Measurements from ENCODE around the gene PNISR. TPM values are rescaled to one million over a fixed set of nuclear protein-coding genes. Genes with fewer than 3 reads are reported as not detected.

PNISR gene
- total RNA-seq, 4 donors from 2014 or later: 183 to 302 (median 241) TPM

DNA sequence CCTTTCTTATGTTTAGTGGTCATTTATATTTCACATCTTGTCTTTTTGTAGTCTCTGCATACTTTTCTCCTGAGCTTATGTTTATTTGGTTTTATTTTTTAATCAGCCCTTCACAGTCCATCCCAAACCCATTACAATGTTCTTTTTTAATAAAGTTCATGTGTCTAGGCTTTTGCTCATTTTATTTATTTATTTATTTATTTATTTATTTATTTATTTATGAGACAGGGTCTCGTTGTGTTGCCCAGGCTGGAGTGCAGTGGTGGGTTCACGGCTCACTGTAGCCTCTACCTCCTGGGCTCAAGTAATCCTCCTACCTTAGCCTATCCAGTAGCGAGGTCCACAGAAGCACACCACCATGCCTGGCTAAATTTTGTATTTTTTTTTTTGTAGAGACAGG, 34.2 kb downstream of the PNISR start:
- intact Hi-C loops (cut with DNase I): no loop called here
- no peak overlapping the region for H3K27ac ChIP-seq
- no peak overlapping the region for H3K4me3 ChIP-seq (replicated peaks in 1 of 3)

DNA sequence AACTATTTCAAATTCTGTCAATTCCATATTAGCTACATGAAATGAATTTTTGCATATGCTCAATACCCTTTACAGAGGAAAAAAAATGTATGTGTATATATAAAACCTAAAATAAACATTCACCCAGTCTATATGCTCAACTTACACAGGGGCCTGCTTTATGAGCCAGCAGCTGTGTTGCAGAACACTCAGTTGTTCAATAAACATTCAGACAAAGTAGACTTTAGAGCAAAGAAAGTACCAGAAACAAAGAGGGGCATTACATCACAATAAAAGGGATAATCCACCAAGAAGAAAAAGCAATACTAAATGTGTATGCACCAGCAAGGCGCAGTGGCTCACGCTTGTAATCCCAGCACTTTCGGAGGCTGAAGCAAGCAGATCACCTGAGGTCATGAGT, 40.6 kb downstream of the PNISR start:
- intact Hi-C loops (cut with DNase I): no loop called here
- H3K36me3 ChIP-seq: no peaks in the 10 kb centered on the region
- 92 to 97% methylated on average over 3 of the region's 3 CpGs for WGBS, 2 donors
- H3K4me3 ChIP-seq (replicated peaks in 1 of 3): no peak overlapping the region
- TF ChIP-seq POLR2A (IDR thresholded peaks at IDR 0.05): no peak
- no peak for TF ChIP-seq CTCF (IDR thresholded peaks at IDR 0.05)
- DNase-seq: no peak
- no peaks in the 10 kb centered on the region for H3K27me3 ChIP-seq
- no peak overlapping the region for H3K27ac ChIP-seq
- no peaks in the 10 kb centered on the region for H3K9me3 ChIP-seq
- H3K4me1 ChIP-seq: no peaks in the 10 kb centered on the region

More for the DNA sequence above, 34.2 kb downstream of the PNISR start:
- H3K9me3 ChIP-seq: no peaks in the 10 kb centered on the region
- TF ChIP-seq CTCF (IDR thresholded peaks at IDR 0.05): no peak
- TF ChIP-seq POLR2A (IDR thresholded peaks at IDR 0.05): no peak
- no peaks in the 10 kb centered on the region for H3K36me3 ChIP-seq
- no peak for DNase-seq
- no peaks in the 10 kb centered on the region for H3K27me3 ChIP-seq
- H3K4me1 ChIP-seq: no peaks in the 10 kb centered on the region
- WGBS, 2 donors: 94 to 97% methylated on average over 3 of the region's 3 CpGs

DNA sequence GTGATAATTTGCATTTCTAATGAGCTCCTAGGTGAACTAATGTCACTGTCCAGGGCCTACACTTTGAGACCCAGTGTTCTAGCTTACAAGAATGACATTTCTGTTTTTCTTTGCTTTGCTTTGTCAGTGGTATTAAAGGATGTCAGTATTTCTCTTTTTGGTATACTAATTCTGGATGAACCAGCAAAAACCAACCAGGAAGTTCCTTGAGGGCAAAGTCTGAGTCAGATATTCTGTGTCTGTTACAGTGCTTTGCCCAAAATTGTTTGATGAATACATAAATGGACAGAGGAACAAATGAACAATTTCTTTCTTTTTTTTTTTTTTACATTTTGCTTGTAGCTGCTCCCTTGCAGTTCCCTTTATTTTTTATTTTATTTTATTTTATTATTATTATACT, 46.5 kb downstream of the PNISR start:
- DNase-seq: no peak
- no peaks in the 10 kb centered on the region for H3K27me3 ChIP-seq
- no peak for TF ChIP-seq POLR2A (IDR thresholded peaks at IDR 0.05)
- no peak for TF ChIP-seq CTCF (IDR thresholded peaks at IDR 0.05)
- H3K36me3 ChIP-seq: no peaks in the 10 kb centered on the region
- H3K4me1 ChIP-seq: no peaks in the 10 kb centered on the region
- no peaks in the 10 kb centered on the region for H3K9me3 ChIP-seq
- intact Hi-C loops (cut with DNase I): no loop called here
- no peak overlapping the region for H3K4me3 ChIP-seq (replicated peaks in 1 of 3)
- H3K27ac ChIP-seq: no peak overlapping the region

DNA sequence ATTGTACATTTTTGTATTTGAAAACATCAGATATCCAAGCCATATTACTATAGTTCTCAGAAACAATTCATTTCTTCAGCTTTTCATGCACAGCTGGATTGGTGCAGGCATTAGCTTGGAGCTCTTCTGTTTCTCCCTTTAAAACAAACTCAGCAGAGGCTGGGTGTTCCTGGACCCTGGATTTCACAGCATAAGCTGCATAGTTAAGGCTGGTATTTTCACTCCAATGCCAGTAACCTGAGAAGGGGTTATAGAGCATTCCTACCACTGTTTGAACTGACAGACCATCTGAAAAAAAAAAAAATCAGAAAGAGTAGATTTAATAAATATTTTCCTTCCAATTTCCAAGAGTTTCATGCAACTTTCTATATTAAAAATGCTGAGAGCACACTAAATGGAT, 55.6 kb downstream of the PNISR start:
- no peak for TF ChIP-seq CTCF (IDR thresholded peaks at IDR 0.05)
- TF ChIP-seq POLR2A (IDR thresholded peaks at IDR 0.05): no peak
- H3K36me3 ChIP-seq: no peaks in the 10 kb centered on the region
- no peaks in the 10 kb centered on the region for H3K9me3 ChIP-seq
- DNase-seq: no peak
- H3K27me3 ChIP-seq: no peaks in the 10 kb centered on the region
- intact Hi-C loops (cut with DNase I): no loop called here
- H3K4me1 ChIP-seq: no peaks in the 10 kb centered on the region
- H3K4me3 ChIP-seq (replicated peaks in 1 of 3): no peak overlapping the region
- H3K27ac ChIP-seq: no peak overlapping the region

DNA sequence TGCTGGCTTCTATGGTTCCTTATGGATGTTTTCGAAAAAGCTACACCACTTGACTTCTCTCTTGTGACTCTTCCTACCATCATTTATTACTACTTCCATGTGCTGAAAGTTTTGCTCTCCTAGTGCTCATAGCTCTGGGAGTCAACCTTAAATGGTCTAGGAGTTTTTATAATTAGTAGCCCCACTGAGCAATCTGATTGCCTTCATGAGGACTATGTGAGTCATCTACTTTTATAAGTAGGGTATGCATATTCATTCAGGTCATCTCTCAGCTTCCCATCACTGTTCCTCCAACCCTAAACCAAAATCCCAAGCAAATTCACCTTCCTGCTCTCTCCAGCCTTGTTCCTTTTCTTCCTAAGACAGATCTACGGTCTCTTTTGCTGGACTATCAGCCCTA, 58.3 kb downstream of the PNISR start:
- H3K4me1 ChIP-seq: no peaks in the 10 kb centered on the region
- H3K9me3 ChIP-seq: no peaks in the 10 kb centered on the region
- H3K4me3 ChIP-seq (replicated peaks in 1 of 3): no peak overlapping the region
- H3K36me3 ChIP-seq: no peaks in the 10 kb centered on the region
- WGBS, 2 donors: 95 to 96% methylated on average over 2 of the region's 2 CpGs
- H3K27me3 ChIP-seq: no peaks in the 10 kb centered on the region
- H3K27ac ChIP-seq: no peak overlapping the region
- DNase-seq: no peak
- TF ChIP-seq POLR2A (IDR thresholded peaks at IDR 0.05): no peak
- TF ChIP-seq CTCF (IDR thresholded peaks at IDR 0.05): no peak
- intact Hi-C loops (cut with DNase I): no loop called here

Data from thyroid gland (tissue), 4 donors.